Neural progenitor cell (in vitro differentiated cells): ENCODE results near the gene SNX15.

Experiments used
- CTCF ChIP-seq: fragments of 200-600 bp; sonication (generic); IDR thresholded peaks from 2 replicates; pipeline ENCODE4 v1.5.1; 2017; ENCODE audit warnings: antibody characterized with exemption, mild to moderate bottlenecking
- EZH2 ChIP-seq: fragments of 200-600 bp; sonication (generic); IDR thresholded peaks from 2 replicates; pipeline ENCODE4 v1.6.1; 2017; ENCODE audit warnings: antibody characterized with exemption, mild to moderate bottlenecking, moderate library complexity
- EZH2phosphoT487 ChIP-seq: fragments of 200-600 bp; sonication (generic); IDR thresholded peaks from 2 replicates; pipeline ENCODE4 v1.6.1; 2017; ENCODE audit warnings: antibody characterized with exemption

DNA sequence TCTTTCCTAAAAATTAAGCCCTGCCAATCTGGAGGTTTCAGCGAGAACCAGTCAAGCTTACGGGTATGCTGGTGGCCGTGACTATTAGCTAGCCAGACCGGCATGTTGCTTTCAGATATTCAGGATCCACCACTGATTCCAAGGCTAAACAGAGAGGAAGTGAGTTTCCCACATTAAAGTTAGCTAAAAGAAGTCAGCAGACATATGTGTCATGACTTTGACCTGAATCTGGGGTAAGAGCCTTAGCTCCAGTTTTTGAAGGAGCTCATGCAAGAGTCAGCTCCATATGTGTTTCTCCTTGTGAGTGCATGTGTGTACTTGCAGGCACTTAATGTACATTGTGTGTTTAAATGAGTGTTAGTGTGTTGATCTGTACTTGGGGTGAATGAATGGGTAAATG is 58.2 kb downstream of the SNX15 start:
- TF ChIP-seq CTCF (no peak), EZH2 (no peak), EZH2phosphoT487 (no peak)
